Islet precursor cell (in vitro differentiated cells): ENCODE results near the gene VPS4B.
"Not testable (repeated sequence)": the region's sequence is repeated elsewhere in the genome, so short reads cannot be mapped to it uniquely, and the experiment has no call there.

Experiments used
- DNase-seq: peaks from one replicate; pipeline ENCODE4 v3.0.0-alpha.2; 2018

VPS4B gene

GRCh38 chr18:63367053-63367953 is 55.0 kb downstream of the VPS4B start, which contains the start of gene KDSR:
Gene KDSR (minus strand): TSS chr18:63367206. CDS start chr18:63367118, 88 bp downstream.
- peak; percentile 99 for DNase-seq

- peak; percentile 92 for DNase-seq
These were observed 55.8 kb downstream of the VPS4B start for GRCh38 chr18:63366213-63367052.

- DNase-seq: no peak
These were observed 56.4 kb downstream of the VPS4B start for GRCh38 chr18:63365876-63366212.

GRCh38 chr18:63363951-63364350 is 58.3 kb downstream of the VPS4B start:
- DNase-seq: no peak

GRCh38 chr18:63363420-63363819 is 58.9 kb downstream of the VPS4B start:
- not testable (repeated sequence) for DNase-seq

GRCh38 chr18:63356272-63356896 is 65.9 kb downstream of the VPS4B start:
- no peak for DNase-seq

- DNase-seq: no peak
These were observed 72.0 kb downstream of the VPS4B start for GRCh38 chr18:63350230-63350629.

- no peak for DNase-seq
These were observed 73.7 kb downstream of the VPS4B start for GRCh38 chr18:63348508-63349136.

GRCh38 chr18:63346480-63347183 is 75.6 kb downstream of the VPS4B start:
- DNase-seq: no peak

GRCh38 chr18:63346031-63346430 is 76.2 kb downstream of the VPS4B start:
- no peak for DNase-seq

- DNase-seq: no peak
These were observed 77.4 kb downstream of the VPS4B start for GRCh38 chr18:63344918-63345317.

GRCh38 chr18:63344263-63344662 is 78.0 kb downstream of the VPS4B start:
- DNase-seq: no peak

GRCh38 chr18:63342206-63342605 is 80.1 kb downstream of the VPS4B start:
- DNase-seq: peak; percentile 67

GRCh38 chr18:63339920-63340484 is 82.3 kb downstream of the VPS4B start:
- no peak for DNase-seq
